HG03460 (cell line): ENCODE results near the gene DDAH1.
A peak's percentile ranks its signal among the peaks of the same experiment; 100 is the strongest.
"Not testable (repeated sequence)": the region's sequence is repeated elsewhere in the genome, so short reads cannot be mapped to it uniquely, and the experiment has no call there.

Experiments used
- ATAC-seq: cut with Tn5 transposase; IDR thresholded peaks from one replicate; pipeline ENCODE4 v1.9.1; 2021; ENCODE audit not compliant: unreplicated experiment

DDAH1 gene

DNA sequence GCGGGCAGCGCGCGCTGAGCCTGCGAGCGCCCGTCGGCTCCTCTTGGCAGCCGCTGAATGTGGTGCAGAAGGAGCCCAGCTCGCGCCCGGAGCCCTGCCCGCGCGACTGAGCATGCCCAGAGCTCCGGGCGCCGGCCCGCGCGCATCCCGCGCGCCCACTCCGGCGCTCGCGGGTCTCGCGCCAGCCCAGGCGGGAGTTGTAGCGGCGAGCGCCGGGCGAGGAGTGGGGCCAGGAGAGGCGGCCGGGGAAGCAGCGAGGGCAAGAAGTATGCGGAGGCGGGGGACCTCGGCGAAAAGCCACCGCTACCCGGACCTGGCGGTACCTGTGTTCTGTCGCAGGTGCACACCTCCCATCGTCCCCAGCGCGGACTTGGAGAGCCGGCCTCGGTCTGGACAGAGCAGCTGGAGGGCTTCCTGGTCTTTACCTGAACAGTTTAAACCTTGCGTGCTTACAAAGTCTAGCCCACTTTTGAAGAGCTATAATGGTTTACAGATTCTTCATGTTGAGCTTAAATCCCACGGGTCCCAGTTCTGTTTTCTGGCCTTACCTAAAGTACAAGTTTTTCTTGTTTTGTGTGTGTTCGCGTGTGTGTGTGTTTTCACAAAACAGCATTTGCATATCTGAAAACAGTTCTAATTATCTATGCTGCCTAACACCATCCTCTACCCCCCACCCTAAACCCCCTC lies at the start of gene DDAH1:
DDAH1 (minus strand) TSS at position 61 of the 687 bp plus-strand sequence. CDS start 114 bp downstream, outside the sequence.
- ATAC-seq, result peak; percentile 43

DNA sequence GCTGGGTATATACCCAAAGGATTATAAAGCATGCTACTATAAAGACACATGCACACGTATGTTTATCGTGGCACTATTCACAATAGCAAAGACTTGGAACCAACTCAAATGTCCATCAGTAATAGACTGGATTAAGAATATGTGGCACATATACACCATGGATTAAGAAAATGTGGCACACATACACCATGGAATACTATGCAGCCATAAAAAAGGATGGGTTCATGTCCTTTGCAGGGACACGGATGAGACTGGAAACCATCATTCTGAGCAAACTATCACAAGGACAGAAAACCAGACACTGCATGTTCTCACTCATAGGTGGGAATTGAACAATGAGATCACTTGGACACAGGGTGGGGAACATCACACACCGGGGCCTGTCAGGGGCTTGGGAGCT lies 49.0 kb upstream of the DDAH1 start:
- ATAC-seq, result not testable (repeated sequence)

DNA sequence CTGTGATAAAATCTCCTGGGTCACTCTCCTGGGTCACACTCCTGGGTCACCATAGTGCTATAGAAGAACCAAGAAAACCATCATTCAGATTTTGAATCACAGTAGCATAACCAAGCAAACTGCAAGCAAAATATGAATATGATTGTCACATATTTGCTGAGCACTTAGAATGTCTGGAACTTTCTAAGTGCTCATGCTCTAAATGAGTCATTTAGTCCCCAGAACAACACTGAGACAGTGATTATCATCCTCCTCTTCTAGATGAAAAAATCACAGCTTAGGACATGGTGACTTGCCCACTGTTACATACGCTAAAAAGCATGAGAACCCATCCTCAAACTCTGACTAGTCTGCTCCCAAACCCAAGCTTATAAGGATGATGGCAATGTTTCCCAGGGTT lies 39.5 kb upstream of the DDAH1 start:
- ATAC-seq, result no peak

DNA sequence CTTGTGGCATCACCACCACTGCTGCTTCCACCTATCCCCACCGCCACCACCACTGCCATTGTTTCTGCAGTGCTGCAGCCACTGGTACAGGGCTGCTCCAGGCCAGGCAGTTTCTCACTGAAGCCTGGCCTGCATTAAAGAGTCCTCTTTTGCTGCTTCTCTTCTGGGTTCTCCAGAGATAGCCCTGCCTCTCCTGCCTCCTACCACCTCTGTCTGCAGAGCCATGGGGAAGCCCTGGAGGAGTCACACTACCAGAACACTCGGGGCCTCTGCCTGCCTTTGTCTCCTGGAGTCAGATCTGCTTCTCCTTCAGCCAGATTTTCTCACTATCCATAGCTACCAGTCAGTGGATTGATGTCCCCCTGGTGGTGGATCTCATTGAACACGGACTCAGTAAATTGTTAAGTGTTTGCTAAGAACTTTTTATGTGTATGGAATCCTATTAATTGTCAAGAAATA lies 37.7 kb upstream of the DDAH1 start:
- ATAC-seq, result no peak

DNA sequence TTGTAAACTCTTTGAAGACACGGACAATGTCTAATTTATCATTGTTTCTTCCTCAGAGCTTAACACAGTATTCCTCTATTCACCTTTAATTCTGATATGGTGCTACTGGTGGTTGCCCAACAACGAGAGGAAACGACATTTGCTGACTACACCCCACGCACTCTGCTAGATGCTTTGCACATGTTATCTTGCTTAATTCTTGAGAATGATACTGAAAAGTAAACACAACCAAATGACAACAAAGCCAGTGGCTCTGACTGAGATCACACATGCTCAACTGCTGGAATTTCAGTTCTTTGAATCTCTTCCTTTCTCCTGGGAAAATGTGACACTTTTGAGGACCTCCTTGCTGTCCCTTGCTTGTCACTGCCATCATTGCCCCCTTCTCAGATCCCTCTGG lies 37.2 kb upstream of the DDAH1 start:
- no peak for ATAC-seq

DNA sequence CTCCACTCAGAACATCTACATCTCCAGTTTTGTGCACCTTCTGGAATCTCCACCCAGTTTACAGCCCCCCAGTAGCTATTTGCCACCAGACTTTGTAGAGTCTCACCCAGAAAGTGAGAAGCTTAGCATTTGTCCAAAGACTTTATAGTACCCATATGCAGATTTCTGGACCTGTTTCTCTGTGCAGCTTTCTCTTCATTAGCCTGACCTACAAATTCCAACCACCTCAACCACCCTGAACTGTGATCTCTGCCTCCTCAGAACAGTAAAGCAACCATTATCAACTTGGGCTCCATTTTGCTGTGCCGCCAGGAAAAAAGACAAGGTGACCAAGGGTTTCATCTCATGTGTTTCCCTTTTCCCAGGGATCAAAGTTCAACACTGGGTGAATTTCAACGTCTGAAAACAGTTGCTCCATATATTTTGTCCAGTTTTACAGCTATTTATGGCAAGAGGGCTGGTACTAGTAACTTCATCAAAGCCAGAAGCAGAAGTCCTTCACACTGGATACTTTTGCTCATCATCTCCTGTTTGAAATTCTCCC lies 36.5 kb upstream of the DDAH1 start:
- no peak for ATAC-seq

DNA sequence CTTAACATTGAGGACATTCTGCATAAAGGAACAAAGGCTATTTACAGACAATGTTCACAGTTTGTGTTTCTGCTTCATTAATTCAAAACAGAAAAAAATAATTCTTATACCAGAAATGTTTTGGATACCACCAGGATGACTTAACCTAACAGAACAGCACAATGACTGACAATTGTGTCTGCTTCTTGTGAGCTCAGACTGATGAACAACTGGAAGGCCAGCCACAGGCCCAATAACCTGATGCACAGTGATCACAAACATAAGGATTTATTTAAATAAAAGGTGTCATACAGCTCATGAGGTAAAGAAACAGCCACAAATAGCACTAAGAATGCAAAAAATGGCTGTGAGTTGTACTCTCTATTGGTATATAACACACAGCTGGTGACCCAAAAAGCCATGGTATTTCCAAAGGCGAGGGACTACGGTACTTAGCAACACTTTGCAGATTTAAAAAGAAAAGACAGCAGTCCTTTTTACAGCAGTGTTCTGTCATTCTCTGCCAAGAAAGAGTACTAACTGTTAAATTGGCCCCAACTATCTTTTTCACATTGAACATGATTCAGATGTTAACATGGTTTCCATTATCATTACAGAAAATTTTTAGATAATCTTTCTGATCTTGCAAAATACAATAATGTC lies 32.1 kb upstream of the DDAH1 start:
- no peak for ATAC-seq

DNA sequence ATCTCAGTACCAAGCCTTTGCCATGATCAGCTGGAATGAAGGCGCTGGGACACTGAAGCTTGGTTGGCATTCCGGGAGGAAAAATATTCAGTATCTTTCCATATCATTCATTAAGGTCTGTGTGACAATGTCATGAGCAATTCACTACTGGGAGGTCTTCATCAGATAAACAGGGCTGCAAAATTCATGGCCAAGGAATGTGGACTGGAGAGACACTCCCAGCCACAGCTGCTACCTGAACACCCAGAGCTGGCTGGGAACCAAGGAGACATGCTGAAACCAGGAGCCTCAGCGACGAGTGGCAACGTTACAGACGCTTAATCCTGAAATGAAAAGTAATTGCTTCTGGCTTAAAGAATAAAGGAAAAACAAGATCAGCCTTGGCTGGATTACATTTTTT lies 30.6 kb upstream of the DDAH1 start:
- no peak for ATAC-seq

DNA sequence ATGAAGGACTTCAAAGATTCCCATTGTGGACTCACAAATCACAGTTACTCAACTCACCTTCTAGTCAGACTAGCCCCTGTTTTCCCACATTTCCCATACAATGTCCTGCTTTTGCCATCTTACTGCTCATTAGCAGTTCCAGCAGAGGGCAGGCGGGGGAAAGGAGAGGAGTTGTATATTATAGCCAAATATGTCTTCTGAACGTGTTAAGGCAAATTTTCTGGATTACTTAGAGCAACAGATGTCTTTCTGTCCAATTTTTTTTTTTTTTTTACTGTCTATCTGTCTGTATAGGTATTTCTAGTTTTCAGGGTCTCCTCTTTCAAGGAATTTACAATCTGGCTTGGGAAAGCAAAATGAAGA lies 29.9 kb upstream of the DDAH1 start:
- no peak for ATAC-seq

DNA sequence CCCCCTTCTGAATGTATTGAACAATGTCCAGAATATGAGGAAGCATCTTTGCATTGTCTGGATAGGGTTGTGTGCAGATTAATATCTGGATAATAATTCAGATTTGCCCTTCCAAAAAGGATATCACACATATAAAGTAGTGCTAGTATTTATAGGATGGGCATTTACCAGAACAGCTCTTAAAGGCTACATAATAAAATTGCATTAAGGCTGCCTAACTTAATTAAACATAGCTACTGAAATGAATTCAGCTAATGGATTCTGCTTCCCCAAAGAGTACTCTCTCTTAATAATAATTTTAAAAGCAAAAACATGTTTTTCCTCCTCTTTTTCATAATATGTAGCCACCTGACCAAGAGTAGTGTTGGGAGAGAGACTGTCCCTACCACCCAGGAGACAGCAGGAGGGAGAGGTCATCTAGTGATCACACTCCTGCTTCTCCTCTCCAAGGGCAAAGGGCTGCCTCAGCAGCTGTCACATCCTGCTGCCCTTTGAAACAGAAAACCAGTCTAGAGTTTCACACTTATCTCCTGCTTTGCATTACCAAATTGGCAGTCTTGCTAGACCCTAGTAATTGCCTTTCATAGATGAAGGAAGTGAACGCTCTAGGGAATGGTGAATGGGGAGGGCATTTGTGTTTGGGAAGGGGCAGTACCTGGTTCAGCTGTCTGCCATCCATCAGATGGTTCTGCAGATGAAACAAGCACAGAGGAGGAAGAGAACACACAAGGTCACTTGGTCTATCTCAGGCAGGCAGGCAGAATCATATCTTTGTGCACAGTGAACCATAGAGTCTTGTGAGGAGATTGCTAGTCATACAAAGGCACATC lies 29.3 kb upstream of the DDAH1 start:
- ATAC-seq, result no peak

DNA sequence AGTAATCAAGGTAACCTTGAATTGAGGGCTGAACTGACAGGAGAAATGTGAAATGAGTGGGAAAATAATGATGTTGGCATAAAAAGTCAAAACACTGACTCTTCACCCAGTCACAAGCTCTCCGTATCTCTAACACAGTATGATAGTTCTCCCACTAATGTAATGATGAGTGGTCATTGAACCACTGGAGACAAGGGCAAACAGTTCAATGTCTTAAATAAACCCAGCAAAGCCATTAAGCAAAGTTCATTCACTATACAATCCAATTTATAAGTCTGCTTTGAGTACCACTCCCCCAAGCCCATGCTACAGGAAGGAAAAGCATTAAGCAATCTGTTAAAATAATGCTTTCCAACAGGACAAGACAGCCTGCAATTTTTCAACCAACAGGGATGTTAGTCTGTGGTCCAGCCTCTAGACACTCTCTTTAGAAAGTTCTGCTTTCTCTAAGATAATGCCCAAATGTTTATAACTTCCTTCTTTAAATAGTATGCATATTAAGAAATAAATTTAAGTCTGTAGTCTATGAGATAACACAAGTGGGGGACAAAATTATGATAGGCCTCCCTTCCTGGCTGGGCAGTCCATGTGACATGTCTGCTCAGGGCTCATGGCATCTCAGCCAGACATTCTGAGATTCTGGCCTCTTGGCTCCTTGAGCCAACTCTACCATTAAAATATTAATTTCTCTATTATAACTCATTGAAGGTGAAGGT lies 25.5 kb upstream of the DDAH1 start:
- no peak for ATAC-seq

DNA sequence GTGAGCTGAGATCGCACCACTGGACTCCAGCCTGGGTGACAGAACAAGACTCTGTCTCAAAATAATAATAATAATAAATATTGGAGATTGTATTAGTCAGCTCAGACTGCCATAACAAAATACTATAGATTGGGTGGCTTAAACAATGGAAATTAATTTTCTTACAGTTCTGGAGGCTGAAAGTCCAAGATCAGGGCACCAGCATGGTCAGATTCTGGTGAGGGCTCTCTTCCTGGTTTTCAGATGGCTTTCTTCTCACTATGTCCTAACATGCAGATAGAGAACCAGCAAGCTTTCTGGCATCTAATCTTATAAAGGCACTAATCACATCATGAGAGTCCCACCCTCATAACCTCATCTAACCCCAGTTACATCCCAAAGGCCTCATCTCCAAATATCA lies 23.2 kb upstream of the DDAH1 start:
- no peak for ATAC-seq

DNA sequence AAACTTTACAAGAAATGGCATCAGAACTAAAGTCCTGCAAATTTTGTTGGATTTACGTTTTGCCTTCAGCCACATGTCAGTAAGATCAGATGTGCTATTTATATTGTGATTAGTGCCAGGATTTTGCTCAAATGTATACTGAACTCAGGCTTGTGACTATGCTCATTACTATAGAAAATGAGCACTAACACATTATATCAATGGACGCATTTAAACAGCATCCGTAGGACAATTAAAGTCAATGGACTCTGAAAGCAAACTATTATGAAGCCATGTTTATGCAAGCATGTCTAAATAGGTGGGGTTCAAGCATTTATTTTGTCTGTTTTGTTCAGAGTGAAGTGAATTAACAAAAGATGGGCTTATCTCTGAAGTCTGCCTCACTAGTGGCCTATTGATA lies 20.6 kb upstream of the DDAH1 start:
- no peak for ATAC-seq

DNA sequence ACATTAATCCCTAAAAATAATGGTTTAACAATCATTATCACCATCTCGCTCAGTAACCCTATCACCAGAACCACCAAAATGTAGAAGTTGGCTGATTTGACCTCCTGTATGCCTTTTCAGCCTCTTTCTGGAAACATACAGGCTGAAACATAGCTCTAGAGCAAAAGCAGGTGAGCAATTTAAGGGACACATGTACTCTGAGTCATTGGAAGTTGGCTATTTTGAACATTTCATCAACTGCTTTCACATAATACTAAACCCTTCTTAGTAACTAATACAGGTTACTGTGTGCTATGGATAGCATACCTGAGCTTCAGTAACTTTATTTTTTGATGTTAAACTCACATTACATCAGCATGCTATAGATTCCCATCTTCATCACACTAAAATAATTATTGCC lies 19.8 kb upstream of the DDAH1 start:
- ATAC-seq, result no peak

DNA sequence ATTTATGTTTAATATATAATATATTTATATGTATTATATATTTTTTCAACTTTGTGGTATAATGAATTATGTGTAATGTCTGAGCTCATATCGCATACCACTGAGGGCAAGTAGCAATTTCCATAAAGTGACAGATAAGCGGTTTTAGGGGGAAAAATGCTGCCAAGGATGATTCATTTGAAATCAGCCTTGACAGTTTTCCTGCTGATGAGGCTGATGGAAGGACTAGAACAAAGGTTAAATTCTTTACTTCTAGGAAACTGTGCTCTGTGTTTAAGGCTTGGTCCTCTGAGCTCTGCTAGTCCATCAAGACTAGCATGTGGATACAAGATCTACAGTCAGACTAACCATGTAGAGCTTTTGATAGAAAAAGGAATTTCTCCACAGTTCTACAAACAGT lies 19.3 kb upstream of the DDAH1 start:
- no peak for ATAC-seq

DNA sequence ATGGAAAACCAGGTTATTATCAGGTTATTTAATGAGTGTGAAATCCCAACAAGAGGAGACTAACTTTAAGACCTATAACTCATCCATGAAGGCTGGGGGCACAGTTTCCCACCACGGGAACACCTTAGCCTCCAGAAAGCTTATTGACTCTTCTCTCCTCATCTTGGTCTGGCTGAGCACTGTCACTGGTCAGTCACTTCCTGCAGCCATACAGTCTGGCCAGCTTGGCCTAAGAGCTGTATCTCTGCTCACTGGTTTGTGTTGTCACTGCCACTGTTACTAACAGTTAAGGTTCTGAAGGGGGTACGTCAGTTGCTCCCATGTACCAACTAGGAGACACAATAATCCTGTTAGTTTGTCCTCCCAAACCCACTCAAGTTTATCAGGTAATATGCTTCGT lies 16.7 kb upstream of the DDAH1 start:
- ATAC-seq, result no peak

DNA sequence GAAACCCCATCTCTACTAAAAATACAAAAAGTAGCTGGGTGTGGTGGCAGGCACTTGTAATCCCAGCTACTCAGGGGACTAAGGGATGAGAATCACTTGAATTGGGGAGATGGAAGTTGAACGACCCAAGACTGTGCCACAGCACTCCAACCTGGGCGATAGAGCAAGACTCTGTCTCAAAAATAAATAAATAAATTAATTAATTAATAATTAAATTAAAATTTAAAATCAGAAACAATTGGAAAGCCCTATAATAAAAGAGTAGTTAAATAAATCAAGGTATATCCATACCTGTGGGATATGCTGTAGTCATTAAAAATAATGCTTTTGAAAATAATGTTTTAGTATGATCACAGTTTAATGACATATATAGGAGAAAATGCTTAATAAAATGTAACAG lies 15.6 kb upstream of the DDAH1 start:
- no peak for ATAC-seq

DNA sequence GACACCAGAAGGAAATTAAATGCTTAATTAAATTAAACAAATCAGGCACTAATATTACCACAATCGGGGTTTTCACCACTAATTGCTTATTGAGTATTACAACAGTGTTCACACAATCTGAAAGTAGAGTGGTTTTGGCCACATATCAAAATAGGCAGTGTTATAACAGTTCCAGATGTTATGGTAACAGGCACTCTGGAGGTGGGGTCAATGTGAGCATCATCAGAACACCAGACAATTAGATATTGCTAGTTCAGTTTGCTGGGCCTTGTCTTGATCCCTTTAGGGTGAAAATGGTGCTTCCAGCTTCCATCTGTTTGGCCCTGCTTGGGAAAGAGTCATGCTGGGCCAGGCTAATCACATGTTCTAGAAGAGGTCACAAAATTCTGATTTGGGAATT lies 14.5 kb upstream of the DDAH1 start:
- ATAC-seq, result no peak

DNA sequence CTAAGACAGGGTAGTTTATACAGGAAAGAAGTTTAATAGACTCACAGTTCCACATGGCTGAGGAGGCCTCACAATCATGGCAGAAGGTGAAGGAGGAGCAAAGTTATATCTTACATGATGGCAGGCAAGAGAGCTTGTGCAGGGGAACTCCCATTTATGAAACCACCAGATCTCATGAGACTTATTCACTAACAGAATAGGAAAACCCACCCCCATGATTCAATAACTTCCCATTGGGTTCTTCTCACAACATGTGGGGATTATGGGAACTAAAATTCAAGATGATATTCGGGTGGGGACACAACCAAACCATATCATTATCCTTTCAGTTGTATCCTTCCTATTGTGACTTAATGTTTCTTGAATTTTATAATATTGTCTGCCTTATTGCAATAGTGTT lies 13.4 kb upstream of the DDAH1 start:
- no peak for ATAC-seq

DNA sequence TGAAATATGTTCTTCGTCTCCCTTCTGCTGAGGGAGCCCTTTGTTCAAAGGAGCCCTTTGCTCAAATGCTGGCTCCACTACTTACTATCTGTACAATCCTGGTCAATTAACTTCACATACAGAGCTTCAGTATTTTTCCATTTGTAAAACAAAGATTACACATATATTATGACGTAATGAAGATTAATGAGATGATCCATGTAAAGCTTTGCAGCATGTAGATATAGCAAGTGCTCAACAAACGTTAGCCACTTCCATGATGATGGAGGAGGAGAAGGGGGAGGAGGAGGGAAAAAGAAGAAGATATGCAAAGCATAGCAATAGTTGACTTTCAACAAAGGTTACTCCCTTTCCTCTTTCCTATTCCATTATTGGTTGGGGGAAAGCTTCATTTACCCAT lies 10.1 kb upstream of the DDAH1 start:
- no peak for ATAC-seq

DNA sequence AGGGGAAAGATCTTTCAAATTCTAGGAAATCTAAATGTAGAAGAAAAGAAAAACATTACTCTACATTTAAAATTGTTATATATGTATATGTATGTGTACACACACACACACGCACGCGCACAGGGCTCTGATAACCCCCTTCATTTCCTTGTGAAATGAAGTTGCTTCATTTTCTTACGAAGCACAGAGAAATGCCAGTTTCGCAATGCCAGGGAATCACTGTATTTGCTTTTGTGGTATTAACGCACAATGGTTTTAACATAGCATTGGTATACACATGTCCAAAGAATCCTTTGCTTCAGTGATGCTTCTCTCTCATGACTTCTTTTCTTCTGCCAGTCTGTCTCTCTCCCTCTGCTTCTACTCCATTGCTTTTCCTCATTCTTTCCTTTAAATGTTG lies 8.4 kb upstream of the DDAH1 start:
- ATAC-seq, result no peak
